GM18951 (cell line): ENCODE measurements around the gene TNFRSF1B.

Experiments
- POLR2A ChIP-seq: IDR thresholded peaks from 4 replicates; pipeline ENCODE4 v1.6.1; 2011; ENCODE audit warnings: mild to moderate bottlenecking; ENCODE audit not compliant: insufficient read length, insufficient read depth; ENCODE audit errors: extremely low read depth
- in situ Hi-C: fragments of 300-500 bp; cut with MboI; formaldehyde crosslinking; loops from one replicate; pipeline ENCODE4 v1.12.0; 2022; ENCODE audit warnings: low sequenced_read_pairs, mixed read lengths, inconsistent platforms; ENCODE audit not compliant: unreplicated experiment

TNFRSF1B gene

GRCh38 chr1:12169442-12170135 is 2.8 kb downstream of the TNFRSF1B start:
- in situ Hi-C loops, result no loop called here
- no peak for TF ChIP-seq POLR2A

GRCh38 chr1:12170263-12170671 is 3.5 kb downstream of the TNFRSF1B start:
- in situ Hi-C loops, result no loop called here
- no peak for TF ChIP-seq POLR2A

- TF ChIP-seq POLR2A, result no peak
- in situ Hi-C loops, result no loop called here
Observed at GRCh38 chr1:12171206-12172041, 4.6 kb downstream of the TNFRSF1B start.

- in situ Hi-C loops, result no loop called here
- no peak for TF ChIP-seq POLR2A
Observed at GRCh38 chr1:12172042-12172851, 5.5 kb downstream of the TNFRSF1B start.

- in situ Hi-C loops, result no loop called here
- TF ChIP-seq POLR2A, result no peak
Observed at GRCh38 chr1:12173041-12173509, 6.3 kb downstream of the TNFRSF1B start.

- in situ Hi-C loops, result no loop called here
- TF ChIP-seq POLR2A, result no peak
Observed at GRCh38 chr1:12173631-12174121, 6.9 kb downstream of the TNFRSF1B start.

GRCh38 chr1:12174924-12175810 is 8.4 kb downstream of the TNFRSF1B start:
- TF ChIP-seq POLR2A, result no peak
- in situ Hi-C loops, result no loop called here

- TF ChIP-seq POLR2A, result no peak
- in situ Hi-C loops, result no loop called here
Observed at GRCh38 chr1:12176298-12177118, 9.7 kb downstream of the TNFRSF1B start.

GRCh38 chr1:12177156-12177998 is 10.6 kb downstream of the TNFRSF1B start:
- TF ChIP-seq POLR2A, result no peak
- in situ Hi-C loops, result no loop called here

GRCh38 chr1:12177999-12178441 is 11.2 kb downstream of the TNFRSF1B start:
- TF ChIP-seq POLR2A, result no peak
- in situ Hi-C loops, result no loop called here

GRCh38 chr1:12178511-12178910 is 11.7 kb downstream of the TNFRSF1B start:
- TF ChIP-seq POLR2A, result no peak
- in situ Hi-C loops, result no loop called here

GRCh38 chr1:12179111-12179519 is 12.3 kb downstream of the TNFRSF1B start:
- TF ChIP-seq POLR2A, result no peak
- in situ Hi-C loops, result no loop called here
